ENCODE data around the gene ZC3H7A.
A peak's percentile ranks its signal among the peaks of the same experiment; 100 is the strongest.

Gene ZC3H7A

DNA sequence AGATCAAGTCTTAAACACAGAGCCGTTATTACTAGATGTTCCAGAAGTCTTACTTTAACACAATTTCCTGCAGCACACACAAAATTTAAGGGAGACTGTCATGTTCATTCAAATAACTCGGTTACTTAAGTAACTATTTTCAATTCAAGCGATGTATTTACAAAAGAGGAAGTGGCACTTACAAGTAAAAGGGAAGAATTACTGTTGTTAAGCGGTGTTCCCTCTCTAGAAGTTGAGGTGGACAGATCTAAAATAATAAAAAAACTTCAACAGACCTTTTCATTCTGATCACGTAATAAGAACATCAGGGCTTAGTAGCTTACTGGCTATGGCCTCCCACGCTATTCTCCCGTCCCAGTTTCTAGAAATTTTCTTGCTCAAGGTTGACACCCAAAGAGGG, 28.2 kb downstream of the ZC3H7A start:
- DNase-seq (ENCODE audit: low spot score) = peak; percentile 79

DNA sequence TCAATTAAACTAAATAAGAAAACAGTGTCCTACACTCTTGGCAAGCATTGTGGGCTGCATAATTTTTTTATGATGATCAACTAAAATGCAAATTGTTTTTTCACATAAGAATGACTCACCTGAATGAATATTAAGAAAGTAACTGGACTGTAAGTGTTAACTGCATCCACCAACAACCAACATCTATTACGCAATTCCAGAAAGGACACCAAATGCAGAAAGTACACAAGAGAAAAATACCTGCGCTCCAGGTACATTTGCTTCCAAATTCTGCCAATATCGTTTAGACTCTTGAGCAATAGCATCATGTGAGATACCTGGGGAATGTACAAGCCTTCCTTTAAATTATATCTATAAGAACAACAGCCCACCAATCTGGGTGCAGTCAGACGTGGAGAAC, 34.6 kb downstream of the ZC3H7A start:
- no peak for DNase-seq (ENCODE audit: low spot score)

DNA sequence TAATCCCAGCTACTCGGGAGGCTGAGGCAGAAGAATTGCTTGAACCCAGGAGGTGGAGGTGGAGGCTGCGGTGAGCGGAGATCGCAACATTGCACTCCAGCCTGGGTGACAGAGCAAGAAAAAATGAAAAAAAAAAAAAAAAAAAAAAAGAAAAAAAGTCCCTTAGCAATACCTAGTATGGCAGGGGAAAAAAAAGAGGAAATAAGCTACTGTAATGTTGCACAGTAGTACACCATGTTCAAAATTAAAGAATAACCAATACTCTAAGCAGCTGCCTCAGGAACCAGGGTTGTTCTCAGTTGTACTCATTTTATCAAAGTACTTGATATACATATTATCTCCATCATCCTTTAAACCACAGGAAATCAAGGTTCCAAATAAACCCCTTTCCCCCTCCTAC, 37.1 kb downstream of the ZC3H7A start:
- DNase-seq (ENCODE audit: low spot score) = no peak

DNA sequence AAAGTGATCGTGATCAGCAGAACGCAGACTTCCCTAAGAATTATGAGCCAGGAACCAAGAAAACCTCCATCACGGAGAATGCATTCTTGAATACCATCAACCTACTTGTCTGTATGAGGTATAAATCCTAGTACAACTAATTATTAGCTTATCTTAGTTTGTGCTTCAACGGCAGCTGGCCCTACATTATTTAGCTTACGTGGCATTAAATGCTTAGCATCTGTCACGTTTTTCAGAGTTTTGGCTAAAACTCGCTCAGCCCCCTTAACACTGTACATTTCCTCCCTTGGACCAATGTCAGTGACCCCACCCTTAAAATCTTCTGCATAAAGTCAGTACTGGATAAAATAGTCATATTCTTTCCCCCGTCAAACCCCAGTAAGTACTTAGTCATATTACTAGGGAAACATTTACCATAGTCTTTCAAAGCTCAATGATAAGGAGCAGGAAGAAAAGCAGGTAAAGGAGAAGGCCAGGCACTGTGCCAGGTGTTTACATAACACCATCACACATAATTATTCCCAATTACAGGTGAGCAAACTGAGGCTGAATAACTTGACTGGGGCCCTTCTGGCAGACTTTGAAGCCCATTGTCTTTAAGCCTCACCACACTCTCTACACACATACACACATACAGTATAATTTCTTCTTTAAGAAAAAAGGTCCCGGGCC, 37.8 kb downstream of the ZC3H7A start:
- no peak for DNase-seq (ENCODE audit: low spot score)

DNA sequence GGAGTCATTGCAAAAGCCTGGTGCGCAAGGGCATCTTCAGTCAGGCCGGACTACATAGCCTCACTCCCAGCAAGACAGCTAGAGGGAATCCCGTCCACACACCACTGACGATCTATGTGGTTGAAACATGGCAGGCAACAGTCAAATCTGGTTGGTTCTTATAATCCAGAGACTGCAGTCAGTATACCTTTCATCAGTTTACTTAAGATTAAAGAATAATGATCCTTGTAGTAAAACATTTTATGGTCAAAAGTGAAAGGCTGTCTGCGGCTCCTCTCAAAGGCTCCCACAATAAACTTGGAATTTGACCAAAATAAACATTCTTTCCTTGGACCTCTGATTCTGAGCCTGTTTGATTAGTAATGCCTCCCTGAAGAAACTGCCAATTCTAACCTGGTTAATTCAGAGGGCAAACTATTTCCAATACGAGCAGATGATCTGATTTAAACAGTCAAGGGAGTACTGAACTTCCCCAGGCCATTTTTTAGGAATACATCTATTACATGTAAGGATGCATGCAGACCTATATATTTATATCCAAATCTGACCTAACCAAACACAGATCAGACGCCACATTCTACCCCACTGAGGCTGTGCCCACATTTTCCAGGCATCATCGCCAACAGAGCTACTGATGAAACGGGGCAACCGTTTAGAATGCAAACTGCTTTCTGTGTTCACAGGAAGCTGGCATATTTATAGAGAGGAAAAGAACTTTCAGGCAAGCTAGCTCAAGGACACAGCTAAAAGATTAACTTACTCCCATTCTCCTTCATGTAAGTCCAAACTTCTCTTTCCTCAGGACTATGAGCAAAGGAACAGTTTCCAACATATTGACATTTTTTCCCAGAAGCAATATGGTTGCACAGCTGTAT, 39.1 kb downstream of the ZC3H7A start:
- no peak for DNase-seq (ENCODE audit: low spot score)

DNA sequence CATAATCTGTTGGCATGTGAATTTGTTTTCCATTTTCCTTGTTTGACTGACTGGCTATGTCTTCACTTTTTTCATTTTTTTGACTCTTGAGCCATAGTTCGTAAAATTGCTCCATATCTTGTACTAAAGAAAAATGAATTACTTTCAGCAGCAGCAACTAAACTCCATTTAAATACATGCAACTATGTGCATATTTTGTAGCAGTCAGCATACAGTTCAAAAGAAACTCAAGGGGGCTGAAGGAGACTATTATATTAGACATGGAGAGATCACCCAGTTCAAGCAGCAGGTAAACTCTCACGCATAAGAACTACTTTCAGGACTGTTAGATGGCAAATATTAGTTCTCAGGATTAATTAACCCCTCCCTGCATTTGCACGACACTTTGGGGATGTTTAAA, 40.8 kb downstream of the ZC3H7A start:
- DNase-seq (ENCODE audit: low spot score) = no peak

DNA sequence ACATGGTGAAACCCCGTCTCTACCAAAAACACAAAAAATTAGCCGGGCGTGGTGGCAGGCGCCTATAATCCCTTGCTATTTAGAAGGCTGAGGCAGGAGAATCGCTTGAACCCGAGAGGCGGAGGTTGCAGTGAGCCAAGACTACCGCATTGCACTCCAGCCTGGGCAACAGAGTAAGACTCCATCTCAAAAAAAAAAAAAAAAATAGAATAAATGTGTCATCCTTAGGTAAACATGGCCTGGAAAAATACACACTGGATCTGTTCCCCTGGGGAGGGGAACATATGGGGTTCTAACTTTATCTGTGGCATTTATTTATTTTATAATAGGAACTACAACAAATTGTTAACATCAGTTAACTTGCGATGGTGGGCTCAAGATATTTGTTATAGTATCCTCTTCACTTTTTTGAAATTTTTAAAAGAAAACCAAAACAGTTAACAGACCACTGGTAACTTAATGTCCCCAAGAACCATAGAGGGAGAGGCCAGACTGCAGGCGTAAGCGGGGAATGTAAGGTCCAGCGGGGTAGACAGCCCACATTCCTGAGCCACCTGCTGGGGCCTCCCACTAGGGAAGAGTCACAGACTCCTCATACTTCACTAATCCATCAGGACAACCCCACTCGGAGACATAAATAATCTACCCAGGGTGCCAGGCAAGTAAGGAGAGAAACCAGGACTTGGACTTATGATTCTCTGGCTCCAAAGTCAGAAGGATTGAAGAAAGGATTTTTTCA, 41.9 kb downstream of the ZC3H7A start:
- no peak for DNase-seq (ENCODE audit: low spot score)

DNA sequence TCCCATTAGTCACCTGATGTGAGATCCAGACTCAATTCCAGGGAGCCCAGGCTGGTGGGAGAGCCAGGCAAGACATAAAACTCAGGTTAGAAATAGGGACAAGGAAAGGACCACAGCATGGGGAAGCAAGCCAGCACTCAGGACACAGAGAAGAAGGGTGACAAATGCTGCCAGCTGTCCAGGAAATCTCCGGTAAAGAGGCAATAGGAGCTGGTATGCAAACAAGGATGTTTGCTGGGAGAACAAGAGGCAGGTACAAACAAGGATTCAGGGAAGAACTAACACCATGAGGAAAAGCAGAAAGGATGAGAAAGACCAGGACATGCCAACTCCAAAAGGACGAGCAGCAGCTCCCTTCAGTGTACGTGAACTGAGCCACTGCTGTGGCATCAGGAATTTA, 44.2 kb downstream of the ZC3H7A start:
- DNase-seq (ENCODE audit: low spot score) = no peak

DNA sequence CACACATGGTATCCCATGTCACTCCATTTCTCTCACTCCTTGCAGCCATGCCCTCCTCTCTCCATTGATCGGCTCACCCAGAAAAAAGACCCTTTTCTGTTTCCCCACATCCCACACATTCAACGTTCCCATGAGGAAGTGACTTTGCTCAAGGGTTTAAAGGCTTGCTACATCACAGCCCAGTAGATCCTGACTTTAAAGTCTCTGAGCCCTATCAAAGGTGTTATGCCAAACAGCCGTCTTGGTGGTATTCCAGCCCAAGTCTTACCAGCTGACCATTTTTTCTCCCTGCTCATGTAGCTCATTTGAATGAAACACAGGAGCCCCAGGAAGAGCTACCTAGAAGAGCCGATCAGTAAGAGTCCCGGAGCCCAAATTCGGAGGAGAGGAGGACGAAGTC, 47.0 kb downstream of the ZC3H7A start:
- DNase-seq (ENCODE audit: low spot score) = no peak

DNA sequence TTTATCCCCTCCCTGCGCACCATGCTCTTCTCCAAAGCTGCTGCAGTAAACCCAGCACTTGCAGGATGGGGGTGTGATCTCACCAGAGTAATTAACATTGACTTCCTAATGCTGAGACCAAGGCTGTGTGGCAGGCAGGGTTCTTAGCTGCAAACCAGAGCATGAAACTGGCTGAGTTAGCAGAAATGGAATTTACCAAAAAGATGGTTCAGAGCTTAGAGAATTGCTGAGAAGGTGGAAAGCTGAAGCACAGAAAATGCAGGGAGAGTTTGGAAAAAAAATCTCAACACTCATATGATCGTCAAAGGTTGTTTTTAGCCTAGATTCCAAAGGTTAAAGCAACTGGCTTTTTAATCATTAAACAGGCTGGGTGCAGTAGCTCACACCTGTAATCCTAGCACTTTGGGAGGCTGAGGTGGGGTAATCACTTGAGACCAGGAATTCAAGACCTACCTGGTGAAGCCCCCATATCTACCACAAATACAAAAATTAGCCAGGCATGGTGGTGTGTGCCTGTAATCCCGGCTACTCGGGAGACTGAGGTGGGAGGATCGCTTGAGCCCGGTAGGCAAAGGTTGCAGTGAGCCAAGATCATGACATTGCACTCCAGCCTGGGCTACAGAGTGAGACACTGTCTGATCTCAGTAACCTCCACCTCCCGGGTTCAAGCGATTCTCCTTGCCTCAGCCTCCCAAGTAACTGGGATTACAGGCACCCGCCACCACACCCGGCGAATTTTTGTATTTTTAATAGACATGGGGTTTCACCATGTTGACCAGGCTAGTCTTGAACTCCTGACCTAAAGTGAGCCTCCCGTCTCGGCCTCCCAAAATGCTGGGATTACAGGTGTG, 48.4 kb downstream of the ZC3H7A start:
- no peak for DNase-seq (ENCODE audit: low spot score)

DNA sequence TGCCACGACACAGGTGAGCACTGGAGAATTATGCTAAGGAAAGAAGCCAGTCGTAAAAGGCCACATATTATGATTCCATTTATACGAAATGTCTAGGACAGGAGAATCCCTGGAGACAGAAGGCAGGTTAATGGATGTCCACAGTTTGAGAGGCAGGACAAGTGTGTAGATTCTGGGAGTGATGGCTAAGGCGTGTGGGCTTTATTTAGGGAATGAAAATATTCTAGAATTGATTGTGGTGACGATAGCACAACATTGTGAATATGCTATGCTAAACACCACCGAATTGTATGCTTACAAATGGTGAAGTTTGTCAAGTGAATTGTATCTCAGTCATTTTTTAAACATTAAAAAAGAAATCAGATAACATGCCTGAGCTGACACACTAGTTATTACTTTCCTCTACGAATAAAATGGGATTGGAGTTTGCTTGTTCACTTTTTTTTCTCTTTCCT, 49.1 kb downstream of the ZC3H7A start:
- no peak for DNase-seq (ENCODE audit: low spot score)

DNA sequence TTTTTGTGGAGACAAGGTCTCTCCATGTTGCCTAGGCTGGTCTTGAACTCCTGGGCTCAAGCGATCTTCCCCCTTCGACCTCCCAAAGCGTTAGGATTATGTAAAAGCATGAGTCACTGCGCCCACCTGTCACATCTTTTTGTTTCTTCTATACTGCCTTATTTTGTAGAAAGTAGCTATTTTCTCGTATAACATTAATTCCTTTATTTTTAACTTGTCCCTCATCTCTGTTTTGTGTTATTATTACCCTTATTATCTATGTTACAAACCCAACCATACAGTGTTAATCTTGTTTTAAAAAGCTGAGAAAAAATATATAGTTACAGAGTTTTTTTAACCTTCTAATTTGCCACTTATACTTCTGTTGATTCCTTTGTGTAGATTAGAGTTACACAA, 53.0 kb downstream of the ZC3H7A start:
- DNase-seq (ENCODE audit: low spot score) = no peak

DNA sequence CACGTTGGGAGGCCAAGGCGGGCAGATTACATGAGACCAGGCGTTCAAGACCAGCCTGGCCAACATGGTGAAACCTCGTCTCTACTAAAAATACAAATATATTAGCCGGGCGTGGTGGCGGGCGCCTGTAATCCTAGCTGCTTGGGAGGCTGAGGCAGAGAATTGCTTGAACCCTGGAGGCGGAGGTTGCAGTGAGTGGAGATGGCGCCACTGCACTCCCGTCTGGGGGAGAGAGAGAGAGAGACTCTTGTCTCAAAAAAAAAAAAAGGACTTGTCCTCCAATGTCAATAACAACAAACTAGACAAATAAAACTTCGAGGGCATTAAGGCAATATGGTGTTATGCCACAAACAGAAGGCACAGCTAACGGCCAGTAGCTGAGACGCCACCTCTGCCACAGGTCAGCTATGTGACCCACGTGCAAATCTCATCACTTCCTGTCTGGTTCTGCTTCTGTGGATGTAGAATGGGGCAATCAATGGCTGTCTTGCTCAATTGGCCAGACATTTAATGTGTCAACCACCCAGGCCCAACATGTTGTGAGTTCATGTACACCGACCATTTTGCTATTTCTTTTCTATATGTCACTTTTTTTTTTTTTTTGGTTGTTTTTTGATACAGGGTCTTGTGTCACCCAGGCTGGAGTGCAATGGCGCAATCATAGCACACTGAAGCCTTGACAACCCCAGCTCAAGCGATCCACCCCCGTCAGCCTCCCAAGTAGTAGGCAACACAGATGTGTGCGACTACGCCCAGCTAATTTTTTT, 53.6 kb downstream of the ZC3H7A start:
- peak; percentile 71 for DNase-seq (ENCODE audit: low spot score)

DNA sequence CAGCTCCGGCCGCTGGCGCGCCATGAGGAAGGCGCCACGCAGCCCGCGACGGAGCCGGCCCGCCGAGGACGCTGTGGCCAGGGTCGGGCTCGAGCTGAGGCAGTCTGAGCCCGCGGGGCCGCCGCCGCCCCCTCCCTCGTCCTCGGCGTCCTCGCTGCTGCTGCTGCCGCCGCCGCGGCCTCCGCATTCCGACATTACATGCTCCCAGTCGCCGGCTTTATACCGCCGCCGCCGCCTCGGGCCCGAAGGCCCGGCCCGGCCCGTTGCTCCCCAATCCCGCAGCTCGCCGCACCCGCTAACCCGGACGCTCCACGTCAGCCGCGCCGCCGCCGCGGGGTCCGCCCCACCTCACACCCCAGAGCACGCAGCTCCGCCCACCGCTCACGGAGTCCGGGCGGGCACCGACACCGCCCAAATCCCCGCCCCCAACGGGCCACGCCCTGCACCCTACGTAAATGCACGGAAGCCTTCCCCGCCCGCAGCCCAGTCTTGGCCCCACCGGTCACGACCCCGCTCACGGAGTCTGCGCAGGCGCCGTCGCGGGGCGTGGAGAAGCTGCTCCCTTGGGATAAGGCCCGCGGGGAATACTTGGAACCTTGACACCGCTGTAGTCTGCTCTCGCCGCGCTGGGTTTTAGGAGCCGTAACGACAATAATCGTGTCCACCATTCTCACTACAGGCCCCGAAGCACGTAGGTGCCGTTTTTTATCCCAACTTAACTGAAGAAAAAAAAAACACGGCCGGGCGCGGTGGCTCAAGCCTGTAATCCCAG, 54.3 kb downstream of the ZC3H7A start, which contains the start of gene TXNDC11:
TXNDC11 (minus strand) TSS at position 322 of the 772 bp plus-strand sequence; CDS start at position 195, 127 bp downstream.
- DNase-seq (ENCODE audit: low spot score) = peak; percentile 98

DNA sequence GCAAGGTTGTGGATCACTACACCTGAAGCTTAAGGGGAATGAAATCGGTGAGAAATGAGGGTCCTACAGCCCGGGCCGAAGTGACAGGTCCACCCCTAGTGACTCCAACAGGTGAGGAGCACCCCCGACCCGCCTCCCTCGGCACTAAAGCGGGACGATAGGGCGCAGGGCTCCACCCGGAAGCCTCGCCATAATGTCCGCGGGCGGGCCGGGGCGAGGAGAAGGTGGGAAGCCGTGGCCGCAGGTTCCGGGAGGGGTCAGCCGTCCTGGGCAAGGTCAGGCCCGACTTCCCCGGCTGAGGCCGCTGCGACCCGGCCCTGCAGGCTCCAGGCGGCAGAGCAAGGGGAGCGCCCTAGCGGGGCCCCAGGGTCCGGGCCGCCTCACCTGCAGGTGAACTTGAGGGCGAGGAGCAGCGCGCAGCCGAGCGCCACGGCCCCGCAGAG, 54.9 kb downstream of the ZC3H7A start:
- peak; percentile 61 for DNase-seq (ENCODE audit: low spot score)

DNA sequence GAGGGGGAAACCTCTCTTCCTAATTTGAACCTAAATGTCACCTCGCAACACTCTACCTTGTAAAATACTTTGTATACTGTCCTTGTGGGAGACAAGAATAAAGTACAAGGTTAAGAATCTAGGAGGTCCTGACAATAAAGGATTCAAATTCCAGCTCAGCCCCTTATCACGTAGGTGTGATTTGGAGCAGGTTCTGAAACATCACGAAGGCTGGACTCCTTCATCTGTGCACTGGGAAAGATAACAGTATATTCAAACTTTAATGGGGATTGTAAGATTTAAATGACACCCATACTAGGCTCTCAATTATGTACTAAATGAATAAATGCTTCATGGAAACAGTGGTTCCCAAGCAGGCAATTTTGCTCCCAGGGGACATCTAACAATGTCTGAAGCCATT, 56.5 kb downstream of the ZC3H7A start:
- DNase-seq (ENCODE audit: low spot score) = peak; percentile 53

DNA sequence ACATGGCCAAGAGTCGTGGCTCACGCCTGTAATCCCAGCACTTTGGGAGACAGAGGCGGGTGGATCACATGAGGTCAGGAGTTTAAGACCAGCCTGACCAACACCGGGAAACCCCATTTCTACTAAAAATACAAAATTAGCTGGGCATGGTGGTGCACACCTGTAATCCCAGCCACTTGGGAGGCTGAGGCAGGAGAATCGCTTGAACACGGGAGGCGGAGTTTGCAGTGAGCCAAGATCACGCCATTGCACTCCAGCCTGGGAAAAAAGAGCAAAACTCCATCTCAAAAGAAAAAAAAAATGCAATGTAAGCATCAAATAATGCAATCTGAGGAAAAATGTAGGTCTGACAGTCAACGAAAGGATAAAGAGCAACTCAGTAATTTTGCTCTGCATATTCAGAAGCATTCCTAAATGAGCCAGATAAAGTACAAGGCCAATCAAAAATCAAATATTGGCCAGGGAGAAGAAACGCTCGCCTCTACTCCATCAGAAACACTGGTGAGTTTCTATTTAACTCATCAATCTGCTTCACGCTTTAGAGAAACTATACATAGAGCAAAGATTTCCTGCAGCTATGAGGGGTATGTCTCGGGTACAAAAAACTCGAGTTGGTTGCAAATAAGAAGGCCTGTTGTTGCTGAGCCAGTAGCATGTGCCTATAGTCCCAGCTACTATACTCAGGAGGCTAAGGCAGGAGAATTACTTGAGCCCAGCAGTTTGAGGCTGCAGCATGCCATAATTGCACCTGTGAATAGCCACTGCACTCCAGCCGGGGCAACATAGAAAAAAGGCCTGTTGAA, 58.1 kb downstream of the ZC3H7A start:
- peak; percentile 39 for DNase-seq (ENCODE audit: low spot score)

DNA sequence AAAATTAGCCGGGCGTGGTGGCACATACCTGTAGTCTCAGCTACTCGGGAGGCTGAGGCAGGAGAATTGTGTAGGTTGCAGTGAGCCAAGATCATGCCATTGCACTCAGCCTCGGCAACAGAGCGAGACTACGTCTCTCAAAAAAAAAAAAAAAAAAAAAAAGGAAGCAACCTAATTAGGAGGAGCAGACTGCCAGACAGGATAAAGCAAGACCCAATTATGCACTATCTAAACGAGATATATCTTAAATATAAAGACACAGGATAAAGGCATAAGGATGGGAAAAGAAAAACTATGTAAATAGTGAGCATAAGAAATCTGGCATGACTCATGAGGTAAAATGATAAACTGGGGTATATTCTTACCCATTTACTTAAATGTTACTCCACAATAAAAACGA, 59.3 kb downstream of the ZC3H7A start:
- DNase-seq (ENCODE audit: low spot score) = no peak

DNA sequence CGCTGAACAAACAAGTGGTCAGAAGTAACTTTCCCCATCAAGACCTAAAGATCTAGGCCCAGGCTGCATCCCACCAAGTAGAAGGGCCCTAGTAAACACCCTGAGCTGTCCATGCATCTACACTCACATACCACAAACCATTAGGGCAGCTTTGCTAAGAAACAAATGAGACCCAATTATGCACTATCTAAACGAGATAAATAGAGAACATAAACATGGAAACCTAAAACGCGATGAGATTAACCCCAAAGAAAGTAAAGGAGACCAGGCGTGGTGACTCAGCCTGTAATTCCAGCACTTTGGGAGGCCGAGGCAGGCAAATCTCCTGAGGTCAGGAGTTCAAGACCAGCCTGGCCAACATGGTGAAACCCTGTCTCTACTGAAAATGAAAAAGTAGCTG, 60.2 kb downstream of the ZC3H7A start:
- DNase-seq (ENCODE audit: low spot score) = no peak

Data from NAMALWA (cell line).